NB4 (cell line): ENCODE results near the gene DOLK.

Experiments
- CTCF ChIP-seq: IDR thresholded peaks from one replicate; pipeline ENCODE4 v1.5.1; 2012; ENCODE audit warnings: low read depth, low read length
- MAX ChIP-seq: IDR thresholded peaks from 2 replicates; pipeline ENCODE4 v1.6.1; 2011; ENCODE audit warnings: low read depth, low read length
- MYC ChIP-seq: IDR thresholded peaks from 2 replicates; pipeline ENCODE4 v1.6.1; 2011; ENCODE audit warnings: low read depth, low read length
- POLR2A ChIP-seq: IDR thresholded peaks from 2 replicates; pipeline ENCODE4 v1.6.1; 2011; ENCODE audit warnings: mild to moderate bottlenecking; ENCODE audit not compliant: insufficient read length; ENCODE audit errors: extremely low read depth

- no peak for TF ChIP-seq CTCF
- no peak for TF ChIP-seq MAX
- TF ChIP-seq POLR2A = no peak
- no peak for TF ChIP-seq MYC
These were observed 17.8 kb downstream of the DOLK start for GRCh38 chr9:128929560-128929959.
